AG09319 (cell line): ENCODE data around the gene ANGEL1.

ENCODE experiments used
- DNase-seq: peaks from one replicate; pipeline ENCODE4 v3.0.0-alpha.2; 2010; ENCODE audit warnings: low read depth; ENCODE audit errors: extremely low read depth
- CTCF ChIP-seq: IDR thresholded peaks from 2 replicates; pipeline ENCODE4 v1.5.1; 2011; ENCODE audit warnings: low read depth, mild to moderate bottlenecking, inconsistent platforms, low read length, moderate library complexity

ANGEL1 gene

GRCh38 chr14:76784266-76784874, 28.3 kb downstream of the ANGEL1 start:
- DNase-seq, result no peak

GRCh38 chr14:76782885-76783566, 29.7 kb downstream of the ANGEL1 start:
- TF ChIP-seq CTCF, result no peak
- no peak for DNase-seq

More at GRCh38 chr14:76784266-76784874, 28.3 kb downstream of the ANGEL1 start:
- no peak for TF ChIP-seq CTCF

GRCh38 chr14:76782115-76782884, 30.4 kb downstream of the ANGEL1 start:
- TF ChIP-seq CTCF, result no peak
- DNase-seq, result no peak

- TF ChIP-seq CTCF, result no peak
- no peak for DNase-seq
Observed at GRCh38 chr14:76781648-76782051, 31.0 kb downstream of the ANGEL1 start.

- TF ChIP-seq CTCF, result no peak
- DNase-seq, result no peak
Observed at GRCh38 chr14:76780875-76781647, 31.6 kb downstream of the ANGEL1 start.

- DNase-seq, result no peak
- TF ChIP-seq CTCF, result no peak
Observed at GRCh38 chr14:76780360-76780759, 32.3 kb downstream of the ANGEL1 start.
